Measurements from ENCODE around the gene SDF4. TPM values are rescaled to one million over a fixed set of nuclear protein-coding genes. Genes with fewer than 3 reads are reported as not detected.

SDF4 gene
- total and polyA plus RNA-seq, 8 donors, result 50.3 to 404 (median 63.6) TPM

- TF ChIP-seq EP300 (IDR thresholded peaks at IDR 0.05) (no peak), POLR2AphosphoS5 (IDR thresholded peaks at IDR 0.05) (no peak), POLR2A (IDR thresholded peaks at IDR 0.05) (no peak)
- TF ChIP-seq, protein P1, sequence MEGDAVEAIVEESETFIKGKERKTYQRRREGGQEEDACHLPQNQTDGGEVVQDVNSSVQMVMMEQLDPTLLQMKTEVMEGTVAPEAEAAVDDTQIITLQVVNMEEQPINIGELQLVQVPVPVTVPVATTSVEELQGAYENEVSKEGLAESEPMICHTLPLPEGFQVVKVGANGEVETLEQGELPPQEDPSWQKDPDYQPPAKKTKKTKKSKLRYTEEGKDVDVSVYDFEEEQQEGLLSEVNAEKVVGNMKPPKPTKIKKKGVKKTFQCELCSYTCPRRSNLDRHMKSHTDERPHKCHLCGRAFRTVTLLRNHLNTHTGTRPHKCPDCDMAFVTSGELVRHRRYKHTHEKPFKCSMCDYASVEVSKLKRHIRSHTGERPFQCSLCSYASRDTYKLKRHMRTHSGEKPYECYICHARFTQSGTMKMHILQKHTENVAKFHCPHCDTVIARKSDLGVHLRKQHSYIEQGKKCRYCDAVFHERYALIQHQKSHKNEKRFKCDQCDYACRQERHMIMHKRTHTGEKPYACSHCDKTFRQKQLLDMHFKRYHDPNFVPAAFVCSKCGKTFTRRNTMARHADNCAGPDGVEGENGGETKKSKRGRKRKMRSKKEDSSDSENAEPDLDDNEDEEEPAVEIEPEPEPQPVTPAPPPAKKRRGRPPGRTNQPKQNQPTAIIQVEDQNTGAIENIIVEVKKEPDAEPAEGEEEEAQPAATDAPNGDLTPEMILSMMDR (IDR thresholded peaks at IDR 0.05), result no peak
- H3K4me3 ChIP-seq, result no peak overlapping the region
- no peak overlapping the region for H3K27ac ChIP-seq
- 91 to 94% (median 92%) methylated on average over 22 of the region's 22 CpGs for WGBS, 5 donors
- H3K27me3 ChIP-seq, result no peaks in the 10 kb centered on the region
- peaks cover 0 to 15% (median 5%) of the 10 kb centered on the region in 4 donors for H3K4me1 ChIP-seq
- no peak for DNase-seq
- peaks cover 59 to 98% (median 93%) of the 10 kb centered on the region in 4 donors for H3K36me3 ChIP-seq
- no peaks in the 10 kb centered on the region for H3K9me3 ChIP-seq
- intact Hi-C loops (cut with DNase I; ENCODE audit: low total_unique reads), result no loop called here
These were observed 27.3 kb upstream of the SDF4 start for GRCh38 chr1:1259119-1259488.

DNA sequence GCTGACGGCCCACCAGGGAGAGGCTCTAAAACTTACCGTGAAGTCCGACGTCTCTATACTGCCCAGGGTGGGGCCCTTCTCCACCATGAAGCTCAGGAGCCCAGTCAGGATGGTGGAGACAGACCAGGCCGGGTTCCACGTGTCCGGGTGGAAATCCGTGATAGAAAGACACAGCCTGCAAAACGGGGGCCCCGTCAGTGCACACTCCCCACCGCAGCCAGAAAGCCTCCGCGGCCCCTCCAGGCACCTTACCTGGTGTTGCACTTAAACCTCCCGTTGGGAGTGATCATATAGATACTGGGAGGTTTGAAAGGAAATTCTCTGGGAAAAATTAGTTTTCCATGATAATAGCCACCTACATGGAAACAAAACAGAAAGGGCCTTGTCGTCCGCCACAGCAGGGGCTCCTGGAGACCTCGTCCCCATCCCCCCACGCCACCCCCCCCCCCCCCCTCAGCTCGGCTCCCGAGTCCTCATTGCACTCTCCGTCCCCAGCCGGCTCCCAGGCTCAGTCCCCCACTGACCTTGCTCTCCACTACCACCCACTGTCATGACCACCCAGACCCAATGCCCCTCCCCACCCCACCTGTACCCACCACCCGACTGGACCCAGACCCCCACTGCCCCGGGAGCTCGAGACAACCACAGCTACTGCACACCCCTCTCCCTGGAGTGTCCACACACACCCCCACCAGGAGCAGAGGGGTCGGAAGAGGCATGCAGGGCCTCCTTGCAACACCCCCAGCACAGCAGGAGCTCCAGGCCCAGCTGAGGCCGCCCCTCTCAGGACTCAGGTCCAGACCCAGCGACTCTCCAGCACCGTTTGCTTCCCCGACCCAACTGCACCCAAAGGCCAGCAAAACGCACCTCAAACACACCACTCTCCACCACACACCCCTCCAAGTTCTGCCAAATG is 25.4 kb upstream of the SDF4 start:
- TF ChIP-seq, protein P1 (IDR thresholded peaks at IDR 0.05), result no peak
- TF ChIP-seq EP300 (IDR thresholded peaks at IDR 0.05), result no peak
- H3K36me3 ChIP-seq, result peaks cover 48 to 98% (median 93%) of the 10 kb centered on the region in 4 donors
- intact Hi-C loops (cut with DNase I; ENCODE audit: low total_unique reads), result no loop called here
- DNase-seq, result no peak
- H3K4me3 ChIP-seq, result no peak overlapping the region
- H3K27ac ChIP-seq, result no peak overlapping the region
- no peaks in the 10 kb centered on the region for H3K27me3 ChIP-seq
- WGBS, 5 donors, result 84 to 95% (median 94%) methylated on average over 25 to 31 of the region's 31 CpGs
- H3K9me3 ChIP-seq, result no peaks in the 10 kb centered on the region
- H3K4me1 ChIP-seq, result peaks cover 0 to 15% (median 5%) of the 10 kb centered on the region in 4 donors

- 84 to 95% (median 93%) methylated on average over 10 of the region's 10 CpGs for WGBS, 5 donors
- peaks cover 0 to 23% (median 5%) of the 10 kb centered on the region in 4 donors for H3K4me1 ChIP-seq
- peaks cover 37 to 90% (median 86%) of the 10 kb centered on the region in 4 donors for H3K36me3 ChIP-seq
- DNase-seq, result no peak
- no peaks in the 10 kb centered on the region for H3K9me3 ChIP-seq
- H3K4me3 ChIP-seq, result no peak overlapping the region
- H3K27ac ChIP-seq, result no peak overlapping the region
- TF ChIP-seq EP300 (IDR thresholded peaks at IDR 0.05) (no peak), POLR2A (IDR thresholded peaks at IDR 0.05) (no peak), POLR2AphosphoS5 (IDR thresholded peaks at IDR 0.05) (no peak)
- TF ChIP-seq, protein P1 (IDR thresholded peaks at IDR 0.05), result no peak
- no peaks in the 10 kb centered on the region for H3K27me3 ChIP-seq
- intact Hi-C loops (cut with DNase I; ENCODE audit: low total_unique reads), result no loop called here
These were observed 23.8 kb upstream of the SDF4 start for GRCh38 chr1:1255611-1256010.

DNA sequence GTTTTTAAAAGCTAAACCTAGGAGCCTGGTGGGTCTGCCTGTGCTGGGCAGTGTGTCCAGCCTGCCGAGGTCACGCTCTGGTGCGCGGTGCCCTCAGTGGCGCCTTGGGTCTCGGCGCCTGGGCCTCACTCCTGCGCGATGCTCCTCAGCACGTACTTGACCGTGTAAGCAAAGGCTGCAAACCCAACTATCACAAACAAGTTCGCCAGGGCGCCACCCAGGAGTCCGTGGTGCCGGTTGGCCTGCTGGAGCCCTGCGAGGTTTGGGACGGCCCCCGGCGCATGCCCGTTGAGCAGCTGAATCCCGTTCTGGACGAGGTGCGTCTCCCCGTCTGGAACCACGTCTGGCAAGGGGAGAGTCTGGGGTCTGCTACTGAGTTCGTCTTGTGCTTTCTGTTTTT is 23.3 kb upstream of the SDF4 start:
- DNase-seq, result no peak
- TF ChIP-seq, protein P1 (IDR thresholded peaks at IDR 0.05), result no peak
- no peak for TF ChIP-seq EP300 (IDR thresholded peaks at IDR 0.05)
- no peak for TF ChIP-seq POLR2AphosphoS5 (IDR thresholded peaks at IDR 0.05)
- no peak for TF ChIP-seq POLR2A (IDR thresholded peaks at IDR 0.05)
- peaks cover 0 to 27% (median 5%) of the 10 kb centered on the region in 4 donors for H3K4me1 ChIP-seq
- no peak overlapping the region for H3K4me3 ChIP-seq
- intact Hi-C loops (cut with DNase I; ENCODE audit: low total_unique reads), result no loop called here
- WGBS, 5 donors, result 89 to 94% (median 94%) methylated on average over 19 to 26 of the region's 26 CpGs
- no peaks in the 10 kb centered on the region for H3K9me3 ChIP-seq
- H3K27ac ChIP-seq, result no peak overlapping the region
- H3K36me3 ChIP-seq, result peaks cover 35 to 86% (median 81%) of the 10 kb centered on the region in 4 donors
- H3K27me3 ChIP-seq, result no peaks in the 10 kb centered on the region

All from stomach (tissue), 9 donors.